ENCODE measurements around the gene HBG2. TPM values are rescaled to one million over a fixed set of nuclear protein-coding genes. Genes with fewer than 3 reads are reported as not detected.

Gene HBG2
- total and polyA plus RNA-seq, 2 of the 8 experiments (the other 6 are each of a cell fraction or from before 2014, with no cell fraction given): 0.23 TPM; not detected in 1

DNA sequence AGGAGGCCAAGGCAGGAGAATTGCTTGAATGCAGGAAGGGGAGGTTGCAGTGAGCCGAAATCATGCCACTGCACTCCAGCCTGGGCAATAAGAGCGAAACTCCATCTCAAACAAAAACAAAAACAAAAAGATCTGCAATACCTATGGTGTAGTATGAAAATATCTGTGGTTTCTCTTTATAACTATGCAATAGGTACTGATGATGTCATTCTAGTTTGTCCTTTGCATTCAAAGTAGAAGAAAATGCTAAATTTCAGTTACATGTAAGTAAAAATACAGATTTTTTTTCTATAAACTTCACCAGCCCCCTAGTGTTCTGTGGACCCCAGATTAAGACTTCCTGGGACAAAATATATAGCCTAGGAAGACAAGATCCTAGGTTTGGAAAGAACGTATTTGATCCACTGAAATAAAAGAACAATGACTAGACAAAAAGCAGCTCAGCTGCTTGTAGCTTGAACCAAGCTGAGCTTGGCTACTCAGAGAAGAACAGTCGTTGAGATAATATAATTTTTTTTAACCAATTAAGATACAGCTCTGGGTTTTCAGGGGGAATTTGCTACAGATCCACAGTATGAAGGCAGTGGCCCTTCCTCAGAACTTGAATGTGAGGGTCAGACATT is 17.9 kb upstream of the HBG2 start:
- H3K36me3 ChIP-seq (ENCODE audit: control insufficient read depth in 2 of 4, insufficient read depth in 4 of 4, low read length in 3 of 4): no peaks in the 10 kb centered on the region
- H3K18ac ChIP-seq (ENCODE audit: extremely low read depth, low read length): no peak overlapping the region
- H3K23ac ChIP-seq (ENCODE audit: insufficient read length): no peak overlapping the region
- CTCF ChIA-PET (ENCODE audit: partially characterized antibody): interaction anchor here (0.7 to 1.1 kb wide), 2 partner anchors 16 to 62 kb away, joined by 3 read pairs; no protein-coding TSS in a partner anchor
- no peaks in the 10 kb centered on the region for H3K79me2 ChIP-seq (ENCODE audit: control insufficient read depth in 1 of 2, insufficient read depth in 2 of 2, low read length in 2 of 2)
- H2AK5ac ChIP-seq (ENCODE audit: low read depth, low read length): no peak overlapping the region
- H4K8ac ChIP-seq (ENCODE audit: extremely low read depth, insufficient read depth, low read length): no peak overlapping the region
- no peaks in the 10 kb centered on the region for H4K20me1 ChIP-seq (replicated peaks in 1 of 2; ENCODE audit: control insufficient read depth in 1 of 2, insufficient read depth in 2 of 2, low read length in 2 of 2)
- H3K4me3 ChIP-seq (ENCODE audit: extremely low read depth in 1 of 4, insufficient read depth in 2 of 4, low read depth in 3 of 4, low read length in 4 of 4): no peak overlapping the region
- H2BK12ac ChIP-seq (ENCODE audit: low read depth, low read length): no peak overlapping the region
- no peaks in the 10 kb centered on the region for H3K79me1 ChIP-seq (ENCODE audit: low read depth, low read length)
- no peak overlapping the region for H4K91ac ChIP-seq (replicated peaks; ENCODE audit: insufficient read length, low read length)
- POLR2A ChIA-PET (ENCODE audit: partially characterized antibody): no interaction called here
- H2BK15ac ChIP-seq (ENCODE audit: low read length): no peak overlapping the region
- H4K5ac ChIP-seq (ENCODE audit: insufficient read length, low read depth, low read length): no peak overlapping the region
- no peak for FAIRE-seq
- H3K27me3 ChIP-seq (replicated peaks in 1 of 4; ENCODE audit: control insufficient read depth in 3 of 4, extremely low read depth in 1 of 4, insufficient read depth in 3 of 4, low read length in 3 of 4): no peaks in the 10 kb centered on the region
- H2BK5ac ChIP-seq (ENCODE audit: low read depth, low read length): no peak overlapping the region
- no peaks in the 10 kb centered on the region; a peak in 2 of 7 replicates for H3K4me1 ChIP-seq (replicated peaks in 1 of 4; ENCODE audit: control insufficient read depth in 3 of 4, insufficient read depth in 4 of 4, low read length in 3 of 4)
- no peak overlapping the region for H3K4me2 ChIP-seq (ENCODE audit: insufficient read depth in 1 of 2, low read depth in 2 of 2, low read length in 2 of 2)
- no peak overlapping the region for H3K56ac ChIP-seq (replicated peaks; ENCODE audit: insufficient read length, low read depth, low read length)
- no peaks in the 10 kb centered on the region; the same call in 1 of the 2 replicates for H3K23me2 ChIP-seq (ENCODE audit: low read depth, low read length)
- no peak overlapping the region for H2AFZ ChIP-seq (ENCODE audit: low read length)
- 76% methylated on average over 4 of the region's 4 CpGs; no CpG with 5 or more reads in 1 of the 2 experiments for WGBS, 2 experiments (ENCODE audit: extremely low coverage in 1 of 2, insufficient coverage in 1 of 2, insufficient read length in 1 of 2, insufficient replicate concordance in 2 of 2, low coverage in 1 of 2, low lambda C conversion rate in 2 of 2, missing lambda C conversion rate in 1 of 2)
- H3K4ac ChIP-seq (replicated peaks; ENCODE audit: insufficient read length, low read depth, low read length): no peak overlapping the region
- DNase-seq (ENCODE audit: low read depth in 1 of 2, low spot score in 2 of 2): no peak
- no peak overlapping the region for H2BK20ac ChIP-seq (ENCODE audit: low read length)
- H3K14ac ChIP-seq (ENCODE audit: insufficient read length): no peak overlapping the region
- no peak overlapping the region for H3K27ac ChIP-seq (ENCODE audit: low read depth, low read length)
- H3K9me3 ChIP-seq (ENCODE audit: insufficient read depth in 2 of 2, low read depth in 1 of 2, low read length in 1 of 2): no peaks in the 10 kb centered on the region
- H3K9ac ChIP-seq (replicated peaks in 1 of 4; ENCODE audit: extremely low read depth in 1 of 4, low read depth in 3 of 4, low read length in 3 of 4): no peak overlapping the region
- no peak overlapping the region for H2BK120ac ChIP-seq (replicated peaks; ENCODE audit: low read depth, low read length)
- TF ChIP-seq POLR2AphosphoS5 (IDR thresholded peaks at IDR 0.05; ENCODE audit: low read depth, low read length) (no peak), CBX5 (IDR thresholded peaks at IDR 0.05; ENCODE audit: low read depth, low read length) (no peak), GTF2F1 (IDR thresholded peaks at IDR 0.05; ENCODE audit: borderline replicate concordance, low read depth, low read length) (no peak), BRCA1 (IDR thresholded peaks at IDR 0.05; ENCODE audit: low read depth, low read length) (no peak), POU5F1 (IDR thresholded peaks at IDR 0.05; ENCODE audit: low read depth, low read length) (no peak), JUN (IDR thresholded peaks at IDR 0.05; ENCODE audit: low read depth, low read length) (no peak)
- TF ChIP-seq, protein P1, sequence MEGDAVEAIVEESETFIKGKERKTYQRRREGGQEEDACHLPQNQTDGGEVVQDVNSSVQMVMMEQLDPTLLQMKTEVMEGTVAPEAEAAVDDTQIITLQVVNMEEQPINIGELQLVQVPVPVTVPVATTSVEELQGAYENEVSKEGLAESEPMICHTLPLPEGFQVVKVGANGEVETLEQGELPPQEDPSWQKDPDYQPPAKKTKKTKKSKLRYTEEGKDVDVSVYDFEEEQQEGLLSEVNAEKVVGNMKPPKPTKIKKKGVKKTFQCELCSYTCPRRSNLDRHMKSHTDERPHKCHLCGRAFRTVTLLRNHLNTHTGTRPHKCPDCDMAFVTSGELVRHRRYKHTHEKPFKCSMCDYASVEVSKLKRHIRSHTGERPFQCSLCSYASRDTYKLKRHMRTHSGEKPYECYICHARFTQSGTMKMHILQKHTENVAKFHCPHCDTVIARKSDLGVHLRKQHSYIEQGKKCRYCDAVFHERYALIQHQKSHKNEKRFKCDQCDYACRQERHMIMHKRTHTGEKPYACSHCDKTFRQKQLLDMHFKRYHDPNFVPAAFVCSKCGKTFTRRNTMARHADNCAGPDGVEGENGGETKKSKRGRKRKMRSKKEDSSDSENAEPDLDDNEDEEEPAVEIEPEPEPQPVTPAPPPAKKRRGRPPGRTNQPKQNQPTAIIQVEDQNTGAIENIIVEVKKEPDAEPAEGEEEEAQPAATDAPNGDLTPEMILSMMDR (IDR thresholded peaks at IDR 0.05; ENCODE audit: control extremely low read depth in 1 of 3, insufficient read depth in 1 of 3, low read depth in 1 of 3, low read length in 3 of 3): no peak
